ENCODE measurements around the gene OR2T8.

Gene OR2T8, protein sequence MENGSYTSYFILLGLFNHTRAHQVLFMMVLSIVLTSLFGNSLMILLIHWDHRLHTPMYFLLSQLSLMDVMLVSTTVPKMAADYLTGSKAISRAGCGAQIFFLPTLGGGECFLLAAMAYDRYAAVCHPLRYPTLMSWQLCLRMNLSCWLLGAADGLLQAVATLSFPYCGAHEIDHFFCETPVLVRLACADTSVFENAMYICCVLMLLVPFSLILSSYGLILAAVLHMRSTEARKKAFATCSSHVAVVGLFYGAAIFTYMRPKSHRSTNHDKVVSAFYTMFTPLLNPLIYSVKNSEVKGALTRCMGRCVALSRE

DNA sequence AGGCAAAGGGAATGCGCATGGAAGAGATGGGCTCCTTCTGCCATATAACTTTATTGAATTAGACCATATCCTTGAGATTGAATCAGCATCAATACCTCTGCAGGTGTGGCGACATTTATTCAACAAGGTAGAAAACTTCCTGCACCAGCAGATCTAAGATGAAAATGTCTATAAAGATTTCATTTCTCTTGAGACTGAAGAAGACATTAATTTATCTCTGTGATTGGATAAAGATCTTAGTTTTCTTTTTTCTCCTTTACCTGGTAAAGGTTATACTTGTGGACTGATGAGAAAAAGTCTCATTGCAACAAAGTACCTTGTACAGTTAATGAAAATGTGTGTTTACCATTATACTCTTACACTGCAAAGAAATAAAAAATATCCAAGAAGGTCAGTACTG is at the start of gene OR2T8:
TSS of gene OR2T8 (plus strand) at position 301 of the 400 bp plus-strand sequence. CDS start 766 bp downstream, outside the sequence.
- DNase-seq, result no peak

DNA sequence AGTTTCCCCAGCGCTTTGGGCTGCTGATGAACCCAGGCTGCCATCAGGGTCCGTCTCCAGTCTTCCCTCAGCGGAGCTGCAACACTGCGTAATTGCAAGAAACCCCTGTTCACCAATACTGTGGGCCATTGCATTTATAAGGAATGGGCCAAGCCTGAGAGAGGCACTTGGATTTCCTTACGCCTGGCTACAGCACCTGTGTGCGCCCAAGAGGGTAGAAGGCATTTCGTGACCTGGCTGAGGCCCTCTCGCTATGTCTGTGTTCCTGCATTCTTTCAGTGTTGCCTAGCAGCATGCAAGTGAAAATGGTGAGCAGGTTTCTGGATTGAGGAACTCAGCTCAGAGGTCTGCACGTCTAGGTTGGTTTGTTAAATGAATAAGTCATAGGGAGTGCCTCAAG is 36.7 kb upstream of the OR2T8 start:
- DNase-seq, result no peak

DNA sequence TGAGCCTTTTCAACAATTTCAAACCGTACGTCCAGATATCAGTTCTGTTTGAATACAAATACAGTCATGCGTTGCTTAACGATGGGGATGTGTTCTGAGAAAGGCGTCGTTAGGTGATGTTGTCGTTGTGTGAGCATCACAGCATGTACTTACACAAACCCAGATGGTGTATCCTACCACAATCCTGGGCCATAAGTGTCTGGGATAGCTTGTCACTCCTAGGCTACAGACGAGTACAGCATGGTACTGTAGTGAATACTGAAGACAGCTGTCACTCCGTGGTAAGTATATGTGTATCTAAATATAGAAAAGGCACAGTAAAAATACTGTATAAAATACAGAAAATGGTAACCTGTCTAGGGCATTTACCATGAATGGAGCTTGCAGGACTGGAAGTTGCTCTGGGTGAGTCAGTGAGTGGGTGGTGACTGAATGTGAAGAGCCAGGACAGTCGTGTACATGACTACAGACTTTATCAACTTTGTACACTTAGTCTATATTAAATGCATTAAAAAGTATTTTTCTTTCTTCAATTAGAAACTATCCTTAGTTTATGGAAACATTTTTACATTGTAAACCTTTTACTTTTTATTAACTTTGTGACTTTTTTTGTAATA is 35.1 kb upstream of the OR2T8 start:
- DNase-seq, result no peak

DNA sequence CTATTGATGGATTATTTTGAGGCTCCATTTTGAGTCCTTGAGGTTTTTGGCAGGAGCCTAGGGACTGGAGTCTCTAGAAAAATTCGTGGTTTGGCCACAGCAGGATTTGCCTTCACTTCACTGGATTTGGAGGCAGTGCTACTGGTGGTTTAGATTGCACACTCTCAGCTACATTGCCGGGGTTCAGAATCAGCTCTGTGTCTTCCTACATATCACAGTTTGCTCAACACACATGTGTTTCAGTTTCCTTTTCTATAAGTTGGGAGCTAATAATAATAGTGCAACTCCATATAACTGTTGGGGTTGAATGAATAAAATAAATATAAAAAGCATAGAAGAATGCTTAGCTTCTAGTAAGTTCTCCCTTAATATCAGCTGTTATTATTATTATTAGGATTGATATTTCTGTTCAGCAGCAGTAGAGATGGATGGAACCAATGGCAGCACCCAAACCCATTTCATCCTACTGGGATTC is 24.9 kb upstream of the OR2T8 start, which contains the start of gene OR2W3:
TSS of gene OR2W3 (plus strand) at position 425 of the 475 bp plus-strand sequence. CDS start at position 425, 0 bp downstream.
- DNase-seq, result no peak

DNA sequence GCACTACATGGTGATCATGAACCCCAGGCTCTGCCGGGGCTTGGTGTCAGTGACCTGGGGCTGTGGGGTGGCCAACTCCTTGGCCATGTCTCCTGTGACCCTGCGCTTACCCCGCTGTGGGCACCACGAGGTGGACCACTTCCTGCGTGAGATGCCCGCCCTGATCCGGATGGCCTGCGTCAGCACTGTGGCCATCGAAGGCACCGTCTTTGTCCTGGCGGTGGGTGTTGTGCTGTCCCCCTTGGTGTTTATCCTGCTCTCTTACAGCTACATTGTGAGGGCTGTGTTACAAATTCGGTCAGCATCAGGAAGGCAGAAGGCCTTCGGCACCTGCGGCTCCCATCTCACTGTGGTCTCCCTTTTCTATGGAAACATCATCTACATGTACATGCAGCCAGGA is 24.1 kb upstream of the OR2T8 start:
- DNase-seq, result no peak

DNA sequence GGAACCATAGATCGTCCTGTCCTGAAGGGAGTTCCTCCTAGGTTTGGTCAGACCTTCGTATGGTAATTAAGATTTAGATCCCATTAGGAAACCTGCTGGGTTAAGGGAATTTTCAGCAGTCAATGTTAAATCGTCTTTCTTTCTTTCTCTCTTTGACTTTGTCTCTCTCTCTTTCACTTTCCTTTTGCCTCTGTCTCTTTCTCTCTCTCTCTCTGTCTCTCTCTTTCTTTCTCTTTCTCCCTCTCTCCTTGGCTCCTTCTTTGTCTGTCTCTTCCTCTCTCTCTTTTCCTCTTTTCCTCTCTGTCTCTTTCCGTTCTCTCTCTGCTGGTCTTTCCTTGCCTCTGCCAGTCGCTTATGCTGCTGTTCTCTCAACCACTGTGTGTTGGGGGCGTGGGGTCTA is 15.9 kb upstream of the OR2T8 start:
- DNase-seq, result no peak

DNA sequence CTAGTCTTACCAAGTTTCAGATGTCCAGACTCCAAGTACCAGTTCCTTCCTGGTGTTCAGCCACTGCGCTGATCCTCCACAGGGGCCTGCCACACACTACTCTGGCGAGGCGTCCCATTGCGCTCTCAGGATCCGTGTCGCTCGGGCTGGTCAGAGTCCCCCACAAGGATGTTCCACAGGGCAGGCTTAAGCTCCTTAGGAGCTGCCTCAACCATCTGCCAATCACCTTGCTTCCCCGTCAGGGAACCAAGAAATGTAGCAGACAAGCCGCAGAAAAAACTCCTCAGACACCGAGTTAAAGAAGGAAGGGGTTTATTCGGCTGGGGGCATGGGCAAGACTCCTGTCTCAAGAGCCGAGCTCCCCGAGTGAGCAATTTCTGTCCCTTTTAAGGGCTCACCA is 14.9 kb upstream of the OR2T8 start:
- DNase-seq, result no peak

DNA sequence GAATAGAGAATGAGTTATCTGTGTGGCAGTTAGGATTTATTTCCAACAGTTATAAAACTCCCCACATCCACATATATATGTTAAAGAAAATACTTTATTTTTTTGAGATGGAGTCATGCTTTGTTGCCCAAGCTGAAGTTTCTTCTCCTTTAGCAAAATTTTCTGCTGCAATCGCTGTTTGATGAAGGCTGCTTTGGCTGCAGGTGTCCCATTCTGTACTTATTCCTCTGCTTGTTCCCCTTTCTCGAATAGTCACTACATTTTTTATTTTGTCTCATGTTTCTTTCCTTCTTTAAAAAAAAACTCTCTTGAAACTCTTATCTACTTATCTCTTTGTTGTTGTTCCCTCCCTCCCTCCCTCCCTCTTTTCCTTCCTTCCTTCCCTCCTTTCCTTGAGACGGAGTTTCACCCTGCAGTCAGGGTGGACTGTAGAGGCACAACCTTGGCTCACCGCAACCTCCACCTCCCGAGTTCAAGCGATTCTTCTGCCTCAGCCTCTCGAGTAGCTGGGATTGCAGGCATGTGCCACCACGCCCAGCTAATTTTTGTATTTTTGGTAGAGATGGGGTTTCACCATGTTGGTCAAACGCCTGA is 14.0 kb upstream of the OR2T8 start:
- peak; percentile 14 for DNase-seq

DNA sequence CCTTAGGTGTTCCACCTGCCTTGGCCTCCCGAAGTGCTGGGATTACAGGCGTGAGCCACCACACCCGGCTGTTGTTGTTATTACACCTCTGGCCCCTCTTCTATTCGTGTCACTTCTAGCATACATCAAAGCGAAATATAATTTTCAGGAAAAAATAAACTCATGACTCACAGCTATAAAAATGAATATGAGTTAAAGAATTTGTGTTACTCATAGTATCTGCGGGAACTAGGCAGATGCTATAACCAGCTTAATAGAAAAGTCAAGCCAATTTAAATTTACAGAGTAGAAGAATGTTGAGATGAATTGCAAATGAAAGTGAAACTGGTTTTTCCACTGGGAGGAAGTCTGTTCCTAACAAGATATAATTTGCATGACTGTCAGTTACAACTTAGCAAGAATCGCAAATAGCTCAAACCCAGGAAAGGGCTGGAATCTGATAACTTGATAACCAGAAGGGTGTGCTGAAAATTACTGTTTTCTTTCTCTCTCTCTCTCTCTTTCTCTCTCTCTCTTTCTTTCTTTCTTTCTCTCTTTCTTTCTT is 13.5 kb upstream of the OR2T8 start:
- peak; percentile 20 for DNase-seq

DNA sequence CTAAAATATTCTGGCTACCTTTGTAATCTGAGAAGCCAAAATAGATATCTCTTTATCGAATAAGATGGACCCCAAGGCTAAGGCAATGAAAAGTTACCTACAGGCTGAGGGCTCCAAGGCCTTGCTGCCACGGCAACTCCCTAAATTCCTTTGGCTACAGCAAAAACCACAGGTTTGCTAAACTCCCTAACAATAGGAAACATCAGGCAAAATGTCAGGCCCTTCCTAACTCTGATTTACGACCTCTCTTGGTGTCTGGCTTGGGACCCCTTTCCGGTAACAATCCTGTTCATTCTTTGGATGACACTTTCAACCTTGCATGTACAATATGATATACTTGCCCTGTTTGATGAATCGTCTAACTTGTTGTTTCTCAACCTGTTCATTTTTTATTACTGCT is 11.3 kb upstream of the OR2T8 start:
- no peak for DNase-seq

DNA sequence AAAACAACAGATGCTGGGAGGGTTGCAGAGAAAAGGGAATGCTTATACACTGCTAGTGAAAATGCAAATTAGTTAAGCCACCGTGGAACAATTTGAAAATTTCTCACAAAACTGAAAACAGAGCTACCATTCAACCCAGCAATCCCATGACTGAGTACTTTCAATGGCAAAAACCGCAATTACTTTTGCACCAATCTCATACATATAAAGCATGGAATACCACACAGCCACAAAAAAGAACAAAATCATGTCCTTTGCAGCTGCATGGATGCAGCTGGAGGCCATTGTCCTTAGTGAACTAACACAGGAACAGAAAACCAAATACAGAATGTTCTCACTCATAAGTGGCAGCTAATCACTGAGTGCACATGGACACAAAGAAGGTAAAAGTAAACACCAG is 6.3 kb upstream of the OR2T8 start:
- DNase-seq, result no peak

DNA sequence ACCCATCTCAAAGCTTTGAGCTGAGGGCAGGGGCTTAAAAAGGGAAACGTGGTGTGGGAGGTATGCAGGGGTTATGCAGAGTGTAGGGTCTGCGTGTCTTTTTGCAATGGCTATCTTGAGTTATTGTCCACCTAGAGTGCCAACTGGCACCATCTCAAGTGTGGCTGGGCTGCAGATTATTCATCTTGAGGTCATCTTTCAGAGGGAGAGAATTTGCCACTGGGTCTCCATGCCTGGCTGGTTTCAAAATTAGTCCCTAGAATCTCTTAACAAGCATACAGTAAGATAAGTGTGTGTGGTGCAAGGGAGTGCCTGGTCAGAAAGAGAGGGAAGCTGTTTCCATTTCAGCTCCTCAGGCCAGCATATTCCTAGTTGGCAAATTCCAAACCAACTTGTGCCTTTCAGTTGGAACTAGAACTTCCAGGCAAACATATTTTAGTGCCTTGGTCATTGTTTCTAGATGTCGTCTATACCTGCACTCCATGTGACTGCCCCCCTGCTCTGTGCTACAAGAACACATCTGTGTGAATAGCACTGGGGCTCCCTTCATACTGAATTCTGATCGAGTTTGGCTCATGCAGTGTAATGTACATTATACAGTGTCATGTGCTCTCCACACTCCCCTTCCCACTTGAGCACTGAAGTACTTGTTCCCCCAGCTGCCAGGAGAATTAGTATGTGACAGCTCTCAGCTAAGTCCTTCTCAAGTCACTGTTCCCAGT is 5.0 kb upstream of the OR2T8 start:
- DNase-seq, result no peak

DNA sequence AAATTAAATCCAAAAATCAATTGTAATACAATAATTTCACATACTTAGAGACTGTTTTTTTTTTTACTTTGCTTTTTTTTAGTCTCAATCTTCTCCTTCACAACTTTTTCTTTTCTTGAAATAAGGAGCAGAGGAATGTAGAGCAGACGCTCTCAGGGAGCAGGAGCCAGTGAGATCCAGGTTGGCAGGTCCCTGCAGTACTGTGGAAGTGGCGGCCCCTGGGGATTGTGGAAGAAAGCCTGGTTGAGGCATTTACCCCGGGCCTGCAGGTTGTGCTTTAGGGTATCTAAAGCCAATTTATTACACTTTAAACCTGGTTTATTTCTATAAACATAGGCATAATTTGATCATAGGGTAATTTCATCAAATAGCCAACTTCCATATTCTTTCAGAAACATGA is 3.9 kb downstream of the OR2T8 start:
- DNase-seq, result no peak

DNA sequence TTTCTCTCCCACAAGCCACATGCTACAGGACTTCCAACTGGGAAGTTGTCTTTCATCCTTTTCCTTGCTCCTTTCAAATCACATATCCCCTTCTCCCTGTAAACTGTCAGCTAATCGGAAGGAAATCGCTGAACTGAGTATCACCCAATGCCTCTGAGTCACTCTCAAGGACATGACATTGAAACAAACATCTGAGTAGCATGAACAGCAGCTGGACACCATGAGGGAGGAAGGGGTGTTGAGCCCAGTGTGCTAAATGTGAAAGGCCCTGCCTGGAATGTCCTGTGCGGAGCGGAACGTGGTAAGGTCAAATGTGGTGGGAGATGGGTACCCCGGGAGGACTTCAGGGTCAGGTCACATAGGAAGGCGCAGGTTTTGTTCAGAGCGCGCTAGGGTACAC is 4.8 kb downstream of the OR2T8 start, which contains the start of gene OR2AJ1:
TSS of gene OR2AJ1 (plus strand) at position 22 of the 400 bp plus-strand sequence. CDS start 8,880 bp downstream, outside the sequence.
- no peak for DNase-seq

DNA sequence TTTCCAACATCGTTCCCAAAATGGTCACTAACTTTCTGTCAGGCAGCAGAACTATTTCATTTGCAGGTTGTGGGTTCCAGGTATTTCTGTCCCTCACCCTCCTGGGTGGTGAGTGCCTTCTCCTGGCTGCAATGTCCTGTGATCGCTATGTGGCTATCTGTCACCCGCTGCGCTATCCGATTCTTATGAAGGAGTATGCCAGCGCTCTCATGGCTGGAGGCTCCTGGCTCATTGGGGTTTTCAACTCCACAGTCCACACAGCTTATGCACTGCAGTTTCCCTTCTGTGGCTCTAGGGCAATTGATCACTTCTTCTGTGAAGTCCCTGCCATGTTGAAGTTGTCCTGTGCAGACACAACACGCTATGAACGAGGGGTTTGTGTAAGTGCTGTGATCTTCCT is 13.9 kb downstream of the OR2T8 start:
- no peak for DNase-seq

DNA sequence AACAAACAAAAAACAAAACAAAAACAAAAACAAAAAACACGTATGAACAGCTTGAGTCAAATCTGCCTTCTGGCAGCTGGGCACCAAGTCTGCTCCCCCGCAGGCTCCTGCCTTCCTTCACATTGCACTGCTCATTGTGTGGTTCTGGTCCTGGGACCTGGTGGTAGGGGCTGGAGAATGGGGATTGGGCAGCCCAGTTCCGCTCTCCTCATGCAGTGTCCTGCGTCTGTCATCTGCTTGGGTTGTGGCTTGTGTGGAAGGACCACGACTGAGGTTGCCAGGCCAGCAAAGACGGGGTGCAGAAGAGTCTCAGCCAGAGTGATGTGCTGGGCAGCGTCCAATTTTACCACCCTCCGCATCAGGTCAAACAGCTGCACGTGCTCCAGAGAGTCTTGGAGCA is 15.7 kb downstream of the OR2T8 start:
- DNase-seq, result no peak

DNA sequence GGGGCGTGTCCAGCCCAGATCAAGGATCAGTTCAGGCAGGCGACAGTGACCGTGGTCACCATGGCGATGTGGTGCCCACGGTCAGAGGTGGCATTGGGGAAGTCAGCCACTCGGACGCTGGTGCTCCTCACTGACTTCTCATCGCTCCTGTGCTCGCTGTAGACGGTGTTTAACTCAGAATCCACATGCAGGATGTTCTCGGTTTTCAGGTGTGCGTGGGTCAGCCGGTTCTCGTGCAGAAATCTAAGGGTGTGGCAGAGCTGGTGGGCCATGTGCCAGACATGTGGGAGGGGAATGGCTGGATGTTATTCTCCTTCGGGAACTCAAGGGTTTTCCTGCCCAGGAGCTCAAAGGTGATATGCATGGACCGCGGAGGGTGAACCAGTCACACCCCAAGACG is 16.4 kb downstream of the OR2T8 start:
- no peak for DNase-seq

DNA sequence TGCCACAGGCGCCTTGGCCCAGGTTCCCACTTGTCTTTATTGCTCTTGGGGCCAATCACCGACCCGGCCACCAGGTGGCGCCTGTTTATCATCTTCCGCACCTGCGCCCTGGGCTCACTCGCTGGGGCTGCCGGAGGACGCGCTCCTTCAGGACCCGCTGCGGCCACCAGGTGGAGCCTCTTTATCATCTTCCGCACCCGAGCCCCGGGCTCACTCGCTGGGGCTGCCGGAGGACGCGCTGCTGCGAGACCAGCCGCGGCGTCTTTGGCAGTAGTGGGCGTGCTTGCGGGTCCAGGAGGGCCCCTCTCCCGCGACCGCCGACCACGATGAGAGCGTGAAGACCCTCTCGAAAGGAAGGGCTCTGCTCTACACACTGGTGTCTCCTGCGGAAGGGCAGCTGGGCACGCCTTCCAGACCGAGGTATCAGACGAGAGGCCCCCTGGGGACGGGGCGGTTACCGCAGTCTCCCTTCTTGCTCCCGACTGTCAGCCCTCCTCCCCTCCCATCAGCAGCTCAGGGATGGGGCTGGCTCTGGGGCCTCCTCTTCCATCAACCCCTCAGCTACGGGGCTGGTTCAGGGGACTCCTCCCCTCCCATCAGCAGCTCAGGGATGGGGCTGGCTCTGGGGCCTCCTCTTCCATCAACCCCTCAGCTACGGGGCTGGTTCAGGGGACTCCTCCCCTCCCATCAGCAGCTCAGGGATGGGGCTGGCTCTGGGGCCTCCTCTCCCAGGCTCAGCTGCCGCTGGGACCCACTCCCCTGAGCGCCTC is 17.1 kb downstream of the OR2T8 start:
- DNase-seq, result peak; percentile 95

DNA sequence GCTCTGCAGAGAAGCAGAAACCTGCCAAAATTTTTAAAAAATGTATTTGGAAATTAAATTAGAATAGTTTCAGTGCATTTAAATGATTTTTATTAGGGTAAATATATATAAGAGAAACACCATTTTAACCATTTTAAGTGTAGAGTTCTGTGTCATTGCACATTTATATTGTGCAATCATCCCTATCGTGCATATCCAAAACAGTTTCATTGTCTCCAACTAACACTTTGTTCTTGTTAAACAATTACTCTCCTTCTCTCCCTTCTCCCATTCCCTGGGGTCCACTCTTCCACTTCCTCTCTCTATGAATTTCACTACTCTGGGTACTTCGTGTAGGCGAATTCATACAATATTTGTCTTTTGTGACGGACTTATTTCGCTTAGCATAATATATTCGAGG is 22.6 kb downstream of the OR2T8 start:
- no peak for DNase-seq

DNA sequence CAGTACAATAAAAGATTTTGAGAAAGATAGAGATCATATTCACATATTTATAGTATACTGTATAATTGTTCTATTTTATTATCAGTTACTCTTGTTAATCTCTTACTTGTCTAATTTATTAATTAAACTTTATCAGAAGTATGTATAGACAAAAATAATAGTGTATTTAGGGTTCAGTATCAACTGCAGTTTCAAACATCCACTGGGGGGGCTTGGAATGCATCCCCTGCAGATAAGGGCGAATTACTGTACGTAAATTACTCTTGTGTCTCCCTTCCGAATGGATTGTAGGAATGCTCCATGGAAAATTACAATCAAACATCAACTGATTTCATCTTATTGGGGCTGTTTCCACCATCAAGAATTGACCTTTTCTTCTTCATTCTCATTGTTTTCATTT is 28.5 kb downstream of the OR2T8 start, which contains the start of gene OR2L8:
TSS of gene OR2L8 (plus strand) at position 301 of the 400 bp plus-strand sequence. CDS start at position 301, 0 bp downstream.
- DNase-seq, result no peak

DNA sequence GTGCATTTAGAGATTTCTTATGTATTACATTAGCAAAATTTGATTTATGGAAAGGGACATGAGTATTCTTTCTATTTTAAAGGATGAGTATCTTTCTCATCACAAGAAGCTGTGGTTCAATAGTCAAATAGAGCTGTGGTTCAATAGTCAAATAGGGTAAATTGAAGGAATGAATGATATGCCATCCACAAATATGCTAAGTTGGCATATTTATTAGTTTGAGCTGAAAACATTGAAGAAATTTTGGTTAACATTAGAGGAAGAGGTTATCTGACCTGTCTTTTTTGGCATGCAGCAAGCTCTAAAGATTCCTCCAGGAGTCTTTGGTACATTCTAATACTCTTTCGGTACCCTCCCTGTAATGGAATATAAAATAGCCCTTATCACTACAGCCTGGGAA is 33.4 kb downstream of the OR2T8 start:
- no peak for DNase-seq

DNA sequence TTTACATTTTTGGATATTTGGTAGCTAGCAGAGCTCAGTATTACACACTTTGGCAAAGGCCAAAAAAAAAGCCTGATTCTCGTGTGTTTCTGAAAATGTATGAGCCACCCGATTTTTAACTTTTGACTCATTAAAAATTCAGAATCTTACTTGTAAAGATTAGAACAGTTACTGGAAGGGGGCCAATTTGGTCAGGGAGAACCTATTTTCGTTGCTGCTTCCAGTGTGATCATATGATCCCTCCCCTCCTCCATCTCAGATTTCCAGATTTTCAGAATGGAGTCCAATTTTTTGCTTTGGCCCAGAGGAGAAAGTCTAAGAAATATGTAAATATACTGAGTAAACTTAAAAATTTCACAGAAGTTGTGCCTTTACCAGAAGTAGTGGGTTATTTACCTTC is 41.7 kb downstream of the OR2T8 start:
- no peak for DNase-seq

Measured in T1000 (cell line).